Measurements from ENCODE around the gene NTM.

DNA sequence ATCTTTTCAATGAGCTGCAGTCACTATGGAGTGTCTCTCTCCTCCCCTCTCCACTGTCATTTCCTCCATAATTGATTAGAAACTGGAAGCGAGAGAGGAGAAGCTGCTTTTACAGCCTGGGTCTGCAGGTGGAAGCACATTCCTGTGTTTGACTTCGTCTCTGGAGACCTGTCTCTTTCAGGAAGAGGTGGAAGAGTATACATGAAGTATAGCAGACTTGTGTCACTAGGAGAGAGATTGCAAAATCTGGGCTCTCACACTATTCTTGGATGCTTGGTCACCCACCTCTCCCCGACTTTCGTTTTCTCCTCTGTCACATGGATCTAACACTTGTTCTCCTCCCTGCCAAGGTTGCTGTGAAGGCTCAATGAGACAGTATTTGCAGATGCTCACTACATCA is 323.3 kb downstream of the NTM start:
- TF ChIP-seq, protein P1, sequence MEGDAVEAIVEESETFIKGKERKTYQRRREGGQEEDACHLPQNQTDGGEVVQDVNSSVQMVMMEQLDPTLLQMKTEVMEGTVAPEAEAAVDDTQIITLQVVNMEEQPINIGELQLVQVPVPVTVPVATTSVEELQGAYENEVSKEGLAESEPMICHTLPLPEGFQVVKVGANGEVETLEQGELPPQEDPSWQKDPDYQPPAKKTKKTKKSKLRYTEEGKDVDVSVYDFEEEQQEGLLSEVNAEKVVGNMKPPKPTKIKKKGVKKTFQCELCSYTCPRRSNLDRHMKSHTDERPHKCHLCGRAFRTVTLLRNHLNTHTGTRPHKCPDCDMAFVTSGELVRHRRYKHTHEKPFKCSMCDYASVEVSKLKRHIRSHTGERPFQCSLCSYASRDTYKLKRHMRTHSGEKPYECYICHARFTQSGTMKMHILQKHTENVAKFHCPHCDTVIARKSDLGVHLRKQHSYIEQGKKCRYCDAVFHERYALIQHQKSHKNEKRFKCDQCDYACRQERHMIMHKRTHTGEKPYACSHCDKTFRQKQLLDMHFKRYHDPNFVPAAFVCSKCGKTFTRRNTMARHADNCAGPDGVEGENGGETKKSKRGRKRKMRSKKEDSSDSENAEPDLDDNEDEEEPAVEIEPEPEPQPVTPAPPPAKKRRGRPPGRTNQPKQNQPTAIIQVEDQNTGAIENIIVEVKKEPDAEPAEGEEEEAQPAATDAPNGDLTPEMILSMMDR (IDR thresholded peaks at IDR 0.05), result no peak
- TF ChIP-seq ZFX (IDR thresholded peaks at IDR 0.05; ENCODE audit: borderline replicate concordance), result no peak
